HUES64 (cell line): ENCODE measurements around the gene SCRN2. TPM values are rescaled to one million over a fixed set of nuclear protein-coding genes. Genes with fewer than 3 reads are reported as not detected.

ENCODE experiments used
- H3K27ac ChIP-seq: 2 replicates; pipeline ENCODE4 v1.7.0; 2013; ENCODE audit warnings: low read depth, low read length, inconsistent platforms
- H3K27me3 ChIP-seq: 2 replicates; pipeline ENCODE4 v1.6.1; 2013; ENCODE audit warnings: mild to moderate bottlenecking, low read length; ENCODE audit not compliant: insufficient read depth
- H3K36me3 ChIP-seq: 2 replicates; pipeline ENCODE4 v1.6.1; 2013; ENCODE audit warnings: mild to moderate bottlenecking, low read length; ENCODE audit not compliant: insufficient read depth
- H3K4me1 ChIP-seq: 2 replicates; pipeline ENCODE4 v1.6.1; 2013; ENCODE audit warnings: mild to moderate bottlenecking, low read length, moderate library complexity; ENCODE audit not compliant: insufficient read depth
- H3K4me3 ChIP-seq: 2 replicates; pipeline ENCODE4 v1.5.1; 2013; ENCODE audit warnings: mild to moderate bottlenecking, low read length, moderate library complexity
- H3K9ac ChIP-seq: 2 replicates; pipeline ENCODE4 v1.6.1; 2013; ENCODE audit warnings: mild to moderate bottlenecking, low read depth, low read length
- H3K9me3 ChIP-seq: 2 replicates; pipeline ENCODE4 v1.6.1; 2013; ENCODE audit warnings: low read depth, low read length; ENCODE audit not compliant: insufficient read depth
- WGBS: fragments of 150-250, 120-280 bp; methylation state at CpG from one replicate; pipeline ENCODE4 v1.1.7; 2013; ENCODE audit warnings: missing lambda C conversion rate; 5-methylcytosine and 5-hydroxymethylcytosine counted together
- polyA plus RNA-seq, 2 experiments: library from polyadenylated mRNA; stranded (reverse); fragments of 50-300 nt; gene quantifications; one replicate each; pipeline ENCODE4 v1.2.3, GENCODE V29; 2013

The SCRN2 gene
- 24.4 TPM for polyA plus RNA-seq (2013, experiment 1 of 2)
- polyA plus RNA-seq (2013, experiment 2 of 2) = 30.1 TPM

GRCh38 chr17:47840742-47841487 lies at the start of gene SCRN2:
Gene SCRN2 (minus strand): TSS chr17:47841273. CDS start chr17:47840843, 430 bp downstream.
- WGBS = 1% methylated on average over 55 of the region's 55 CpGs
- no peak within 1 kb of the TSS for H3K27ac ChIP-seq

GRCh38 chr17:47889734-47890529 lies 48.9 kb upstream of the SCRN2 start:
- Histone ChIP-seq H3K4me3 (no peak overlapping the region), H3K36me3 (no peaks in the 10 kb centered on the region), H3K9ac (no peak overlapping the region), H3K9me3 (no peaks in the 10 kb centered on the region), H3K27ac (no peak overlapping the region), H3K4me1 (peaks cover 13% of the 10 kb centered on the region), H3K27me3 (no peaks in the 10 kb centered on the region)
- 58% methylated on average over 11 of the region's 11 CpGs for WGBS

More at GRCh38 chr17:47840742-47841487, at the start of gene SCRN2:
- Histone ChIP-seq H3K36me3 (peaks cover 11% of the 10 kb centered on the region; the same call in 1 of the 2 replicates), H3K4me1 (peaks cover 9% of the 10 kb centered on the region; the same call in 1 of the 2 replicates), H3K9ac (peak within 1 kb of the TSS; percentile 69), H3K9me3 (no peaks in the 10 kb centered on the region), H3K4me3 (peak within 1 kb of the TSS; percentile 77), H3K27me3 (peaks cover 11% of the 10 kb centered on the region)

- WGBS = 84% methylated on average over 5 of the region's 6 CpGs
- H3K4me3 ChIP-seq = no peak overlapping the region
- H3K4me1 ChIP-seq = peaks cover 16% of the 10 kb centered on the region
- no peaks in the 10 kb centered on the region for H3K9me3 ChIP-seq
- H3K36me3 ChIP-seq = no peaks in the 10 kb centered on the region
- H3K9ac ChIP-seq = no peak overlapping the region
- no peak overlapping the region for H3K27ac ChIP-seq
- no peaks in the 10 kb centered on the region for H3K27me3 ChIP-seq
These were observed 47.2 kb upstream of the SCRN2 start for GRCh38 chr17:47888293-47888692.

- no peaks in the 10 kb centered on the region for H3K9me3 ChIP-seq
- H3K27me3 ChIP-seq = no peaks in the 10 kb centered on the region
- H3K4me3 ChIP-seq = no peak overlapping the region
- WGBS = 61% methylated on average over 11 of the region's 11 CpGs
- peaks cover 16% of the 10 kb centered on the region for H3K4me1 ChIP-seq
- H3K36me3 ChIP-seq = no peaks in the 10 kb centered on the region
- H3K27ac ChIP-seq = no peak overlapping the region
- no peak overlapping the region for H3K9ac ChIP-seq
These were observed 44.0 kb upstream of the SCRN2 start for GRCh38 chr17:47884905-47885730.

GRCh38 chr17:47884427-47884740 lies 43.3 kb upstream of the SCRN2 start:
- Histone ChIP-seq H3K4me3 (no peak overlapping the region), H3K36me3 (no peaks in the 10 kb centered on the region), H3K9me3 (no peaks in the 10 kb centered on the region), H3K27me3 (no peaks in the 10 kb centered on the region), H3K27ac (no peak overlapping the region), H3K4me1 (peaks cover 16% of the 10 kb centered on the region), H3K9ac (no peak overlapping the region)
- 51% methylated on average over 4 of the region's 5 CpGs for WGBS

GRCh38 chr17:47883589-47884426 lies 42.7 kb upstream of the SCRN2 start:
- H3K27ac ChIP-seq = no peak overlapping the region
- H3K9ac ChIP-seq = no peak overlapping the region
- H3K4me1 ChIP-seq = peaks cover 16% of the 10 kb centered on the region
- no peaks in the 10 kb centered on the region for H3K36me3 ChIP-seq
- H3K9me3 ChIP-seq = no peaks in the 10 kb centered on the region
- no peaks in the 10 kb centered on the region for H3K27me3 ChIP-seq
- WGBS = 76% methylated on average over 8 of the region's 9 CpGs
- H3K4me3 ChIP-seq = no peak overlapping the region

- Histone ChIP-seq H3K27ac (no peak overlapping the region), H3K27me3 (no peaks in the 10 kb centered on the region), H3K4me3 (no peak overlapping the region), H3K9ac (no peak overlapping the region), H3K4me1 (peaks cover 21% of the 10 kb centered on the region), H3K36me3 (no peaks in the 10 kb centered on the region), H3K9me3 (no peaks in the 10 kb centered on the region)
- 89% methylated on average over 8 of the region's 9 CpGs for whole genome bisulfite sequencing
These were observed 41.9 kb upstream of the SCRN2 start for GRCh38 chr17:47882695-47883588.

- 91% methylated on average over 7 of the region's 7 CpGs for WGBS
- no peak overlapping the region for H3K4me3 ChIP-seq
- H3K27me3 ChIP-seq = no peaks in the 10 kb centered on the region
- no peak overlapping the region for H3K27ac ChIP-seq
- no peaks in the 10 kb centered on the region for H3K36me3 ChIP-seq
- H3K9me3 ChIP-seq = no peaks in the 10 kb centered on the region
- peaks cover 21% of the 10 kb centered on the region for H3K4me1 ChIP-seq
- H3K9ac ChIP-seq = no peak overlapping the region
These were observed 41.2 kb upstream of the SCRN2 start for GRCh38 chr17:47882247-47882646.

- Histone ChIP-seq H3K27ac (no peak overlapping the region), H3K9ac (no peak overlapping the region), H3K36me3 (no peaks in the 10 kb centered on the region), H3K4me1 (peaks cover 19% of the 10 kb centered on the region), H3K27me3 (0 out of 2 replicates have a peak, but pooled peaks cover 4% of the 10 kb centered on the region), H3K9me3 (no peaks in the 10 kb centered on the region), H3K4me3 (no peak overlapping the region)
- WGBS = 87% methylated on average over 7 of the region's 8 CpGs
These were observed 38.8 kb upstream of the SCRN2 start for GRCh38 chr17:47879776-47880454.
